GM23338 (cell line): ENCODE measurements around the gene ATG7.

Experiments used
- CREB1 ChIP-seq: fragments of 250-450 bp; sonication (Bioruptor Pico); IDR thresholded peaks from 2 replicates; pipeline ENCODE4 v1.5.0; 2020; ENCODE audit warnings: low read depth, mild to moderate bottlenecking, moderate library complexity
- EZH2 ChIP-seq: fragments of 200-600 bp; sonication (generic); IDR thresholded peaks from one replicate; pipeline ENCODE4 v1.8.0; 2017; ENCODE audit warnings: antibody characterized with exemption, mild to moderate bottlenecking, low read depth; ENCODE audit not compliant: unreplicated experiment
- JUNB ChIP-seq: IDR thresholded peaks from one replicate; pipeline ENCODE4 v1.6.1; 2016; ENCODE audit warnings: antibody characterized with exemption; ENCODE audit not compliant: unreplicated experiment
- POLR2AphosphoS5 ChIP-seq: IDR thresholded peaks from 2 replicates; pipeline ENCODE4 v1.6.1; 2016; ENCODE audit warnings: antibody characterized with exemption, low read depth
- STAT1 ChIP-seq: IDR thresholded peaks from one replicate; pipeline ENCODE4 v1.6.1; 2016; ENCODE audit warnings: antibody characterized with exemption; ENCODE audit not compliant: unreplicated experiment
- TF ChIP-seq, protein P1 (sequence below), 2 experiments: fragments of 200-600 bp in 1 of 2; sonication (generic) in 1 of 2; conservative IDR thresholded peaks; 2 replicates each; pipeline versions ENCODE4 v1.5.1 to v1.6.1; 2016 to 2017; ENCODE audit warnings: antibody characterized with exemption in 2 of 2, low read depth in 2 of 2, mild to moderate bottlenecking in 2 of 2, moderate library complexity in 1 of 2
- TF ChIP-seq, protein P2 (sequence below): IDR thresholded peaks from one replicate; pipeline ENCODE4 v1.6.1; 2018; ENCODE audit warnings: antibody characterized with exemption; ENCODE audit not compliant: unreplicated experiment

DNA sequence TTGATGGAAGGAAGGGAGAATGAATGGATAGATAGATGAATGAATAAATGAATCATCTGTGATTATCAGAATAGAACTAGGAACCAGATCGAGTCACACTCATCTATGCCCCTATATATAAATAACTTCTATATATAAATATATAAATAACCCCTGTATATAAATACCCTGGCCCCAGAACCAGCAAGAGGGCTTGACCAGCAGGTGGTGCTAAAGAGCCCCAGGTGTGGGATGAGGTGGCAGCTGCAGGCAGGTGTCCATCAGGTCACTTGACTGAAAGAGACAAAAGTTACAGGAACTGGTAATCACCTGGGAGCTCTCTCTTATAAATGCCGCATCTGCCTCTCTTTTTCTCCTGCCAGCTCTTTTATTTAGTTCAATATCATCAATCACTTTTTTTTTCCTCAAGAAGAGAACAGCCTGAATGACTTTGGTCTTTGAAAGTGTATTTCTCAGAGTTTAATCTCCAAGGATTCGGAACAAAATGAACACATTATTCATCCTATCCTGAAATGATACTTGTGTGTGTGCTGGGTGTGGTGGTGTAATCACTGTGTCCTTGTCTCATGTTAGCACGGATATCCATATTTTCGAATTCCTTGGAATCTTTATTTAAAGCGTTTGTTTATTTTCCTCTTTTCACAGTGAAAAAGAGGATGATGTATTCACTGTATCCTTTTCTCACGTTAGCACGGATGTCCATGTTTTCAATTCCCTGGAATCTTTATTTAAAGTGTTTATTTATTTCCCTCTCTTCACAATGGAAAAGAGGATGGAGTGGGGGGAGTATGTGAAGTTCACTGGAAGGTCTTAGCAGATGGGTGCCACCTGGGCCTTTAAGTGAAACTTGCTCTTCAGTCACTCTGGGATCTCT lies 35.4 kb upstream of the ATG7 start:
- TF ChIP-seq, protein P1, sequence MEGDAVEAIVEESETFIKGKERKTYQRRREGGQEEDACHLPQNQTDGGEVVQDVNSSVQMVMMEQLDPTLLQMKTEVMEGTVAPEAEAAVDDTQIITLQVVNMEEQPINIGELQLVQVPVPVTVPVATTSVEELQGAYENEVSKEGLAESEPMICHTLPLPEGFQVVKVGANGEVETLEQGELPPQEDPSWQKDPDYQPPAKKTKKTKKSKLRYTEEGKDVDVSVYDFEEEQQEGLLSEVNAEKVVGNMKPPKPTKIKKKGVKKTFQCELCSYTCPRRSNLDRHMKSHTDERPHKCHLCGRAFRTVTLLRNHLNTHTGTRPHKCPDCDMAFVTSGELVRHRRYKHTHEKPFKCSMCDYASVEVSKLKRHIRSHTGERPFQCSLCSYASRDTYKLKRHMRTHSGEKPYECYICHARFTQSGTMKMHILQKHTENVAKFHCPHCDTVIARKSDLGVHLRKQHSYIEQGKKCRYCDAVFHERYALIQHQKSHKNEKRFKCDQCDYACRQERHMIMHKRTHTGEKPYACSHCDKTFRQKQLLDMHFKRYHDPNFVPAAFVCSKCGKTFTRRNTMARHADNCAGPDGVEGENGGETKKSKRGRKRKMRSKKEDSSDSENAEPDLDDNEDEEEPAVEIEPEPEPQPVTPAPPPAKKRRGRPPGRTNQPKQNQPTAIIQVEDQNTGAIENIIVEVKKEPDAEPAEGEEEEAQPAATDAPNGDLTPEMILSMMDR (conservative IDR thresholded peaks at IDR 0.05; ENCODE audit: low read depth in 2 of 2), result peak; percentile 76 to 86
- TF ChIP-seq STAT1 (no peak), EZH2 (no peak), CREB1 (CRISPR knock-in tag) (peak; percentile 19; the same call in 1 of the 2 replicates), POLR2AphosphoS5 (no peak), JUNB (no peak)
- TF ChIP-seq, protein P2, sequence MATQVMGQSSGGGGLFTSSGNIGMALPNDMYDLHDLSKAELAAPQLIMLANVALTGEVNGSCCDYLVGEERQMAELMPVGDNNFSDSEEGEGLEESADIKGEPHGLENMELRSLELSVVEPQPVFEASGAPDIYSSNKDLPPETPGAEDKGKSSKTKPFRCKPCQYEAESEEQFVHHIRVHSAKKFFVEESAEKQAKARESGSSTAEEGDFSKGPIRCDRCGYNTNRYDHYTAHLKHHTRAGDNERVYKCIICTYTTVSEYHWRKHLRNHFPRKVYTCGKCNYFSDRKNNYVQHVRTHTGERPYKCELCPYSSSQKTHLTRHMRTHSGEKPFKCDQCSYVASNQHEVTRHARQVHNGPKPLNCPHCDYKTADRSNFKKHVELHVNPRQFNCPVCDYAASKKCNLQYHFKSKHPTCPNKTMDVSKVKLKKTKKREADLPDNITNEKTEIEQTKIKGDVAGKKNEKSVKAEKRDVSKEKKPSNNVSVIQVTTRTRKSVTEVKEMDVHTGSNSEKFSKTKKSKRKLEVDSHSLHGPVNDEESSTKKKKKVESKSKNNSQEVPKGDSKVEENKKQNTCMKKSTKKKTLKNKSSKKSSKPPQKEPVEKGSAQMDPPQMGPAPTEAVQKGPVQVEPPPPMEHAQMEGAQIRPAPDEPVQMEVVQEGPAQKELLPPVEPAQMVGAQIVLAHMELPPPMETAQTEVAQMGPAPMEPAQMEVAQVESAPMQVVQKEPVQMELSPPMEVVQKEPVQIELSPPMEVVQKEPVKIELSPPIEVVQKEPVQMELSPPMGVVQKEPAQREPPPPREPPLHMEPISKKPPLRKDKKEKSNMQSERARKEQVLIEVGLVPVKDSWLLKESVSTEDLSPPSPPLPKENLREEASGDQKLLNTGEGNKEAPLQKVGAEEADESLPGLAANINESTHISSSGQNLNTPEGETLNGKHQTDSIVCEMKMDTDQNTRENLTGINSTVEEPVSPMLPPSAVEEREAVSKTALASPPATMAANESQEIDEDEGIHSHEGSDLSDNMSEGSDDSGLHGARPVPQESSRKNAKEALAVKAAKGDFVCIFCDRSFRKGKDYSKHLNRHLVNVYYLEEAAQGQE, result no peak
